H1 (cell line): ENCODE data around the gene ABCF2. TPM values are rescaled to one million over a fixed set of nuclear protein-coding genes. Genes with fewer than 3 reads are reported as not detected.

Experiments used
- CTCF ChIA-PET: fragments of 300-600 bp; sonication (Branson Sonifier 250); formaldehyde crosslinking; loops from one replicate; lab custom pipeline; 2021; ENCODE audit not compliant: partially characterized antibody; lab: Charles Lee
- POLR2A ChIA-PET: fragments of 300-600 bp; sonication (Branson Sonifier 250); formaldehyde crosslinking; loops from one replicate; lab custom pipeline; 2021; ENCODE audit warnings: inconsistent platforms; ENCODE audit not compliant: partially characterized antibody; lab: Charles Lee
- DNase-seq, 2 experiments: peaks; one replicate each; pipeline versions ENCODE4 v3.0.0 to v3.0.0-alpha.2; 2010 to 2022; ENCODE audit warnings: low spot score in 2 of 2, low read depth in 1 of 2, mixed read lengths in 1 of 2
- FAIRE-seq: peaks from 2 replicates; lab custom pipeline; 2011; peaks lifted over from hg19 to GRCh38; lab: Jason Lieb, UNC
- H2AFZ ChIP-seq: 2 replicates; pipeline ENCODE4 v1.8.1; 2012; ENCODE audit warnings: low read length, inconsistent platforms
- H2AK5ac ChIP-seq: 2 replicates; pipeline ENCODE4 v1.6.1; 2013; ENCODE audit warnings: low read depth, low read length
- H2BK120ac ChIP-seq: replicated peaks from 2 replicates; pipeline ENCODE3; 2013; ENCODE audit warnings: low read depth, low read length, inconsistent platforms
- H2BK12ac ChIP-seq: 2 replicates; pipeline ENCODE4 v1.6.1; 2013; ENCODE audit warnings: low read depth, low read length
- H2BK15ac ChIP-seq: 2 replicates; pipeline ENCODE4 v1.6.1; 2013; ENCODE audit warnings: low read length
- H2BK20ac ChIP-seq: 2 replicates; pipeline ENCODE4 v1.6.1; 2013; ENCODE audit warnings: low read length
- H2BK5ac ChIP-seq: 2 replicates; pipeline ENCODE4 v1.6.1; 2013; ENCODE audit warnings: low read depth, low read length
- H3K14ac ChIP-seq: 2 replicates; pipeline ENCODE4 v1.6.1; 2013; ENCODE audit warnings: inconsistent platforms; ENCODE audit not compliant: insufficient read length
- H3K18ac ChIP-seq: 2 replicates; pipeline ENCODE4 v1.6.1; 2013; ENCODE audit warnings: low read length; ENCODE audit errors: extremely low read depth
- H3K23ac ChIP-seq: 2 replicates; pipeline ENCODE4 v1.6.1; 2013; ENCODE audit warnings: inconsistent platforms; ENCODE audit not compliant: insufficient read length
- H3K23me2 ChIP-seq: 2 replicates; pipeline ENCODE4 v1.6.1; 2013; ENCODE audit warnings: low read depth, low read length
- H3K27ac ChIP-seq: 2 replicates; pipeline ENCODE4 v1.6.1; 2011; ENCODE audit warnings: low read depth, low read length, inconsistent platforms
- H3K27me3 ChIP-seq, 4 experiments: replicated peaks in 1 of 4; 1 replicate in 1 of 4; 2 replicates in 3 of 4; pipeline versions ENCODE4 v1.6.1 to v1.8.1; 2011 to 2013; ENCODE audit warnings: low read length in 3 of 4, mild to moderate bottlenecking in 3 of 4, inconsistent platforms in 2 of 4, mixed read lengths in 2 of 4, moderate library complexity in 1 of 4; ENCODE audit not compliant: control insufficient read depth in 3 of 4, insufficient read depth in 3 of 4; ENCODE audit errors: extremely low read depth in 1 of 4
- H3K36me3 ChIP-seq, 4 experiments: 2 replicates each; pipeline versions ENCODE4 v1.6.1 to v1.8.1; 2011 to 2013; ENCODE audit warnings: mild to moderate bottlenecking in 4 of 4, low read length in 3 of 4, moderate library complexity in 2 of 4, control low read depth in 1 of 4, inconsistent platforms in 1 of 4; ENCODE audit not compliant: insufficient read depth in 4 of 4, control insufficient read depth in 2 of 4
- H3K4ac ChIP-seq: replicated peaks from 2 replicates; pipeline ENCODE3; 2013; ENCODE audit warnings: low read length, low read depth, mixed read lengths, inconsistent platforms; ENCODE audit not compliant: insufficient read length
- H3K4me1 ChIP-seq, 4 experiments: replicated peaks in 1 of 4; 1 replicate in 1 of 4; 2 replicates in 3 of 4; pipeline versions ENCODE4 v1.6.1 to v1.8.1; 2011 to 2013; ENCODE audit warnings: low read length in 3 of 4, inconsistent platforms in 2 of 4, mixed read lengths in 1 of 4; ENCODE audit not compliant: insufficient read depth in 4 of 4, control insufficient read depth in 3 of 4
- H3K4me2 ChIP-seq, 2 experiments: 2 replicates each; pipeline versions ENCODE4 v1.6.1 to v1.8.1; 2011 to 2013; ENCODE audit warnings: low read depth in 2 of 2, low read length in 2 of 2, control low read depth in 1 of 2, inconsistent platforms in 1 of 2, mild to moderate bottlenecking in 1 of 2; ENCODE audit not compliant: insufficient read depth in 1 of 2
- H3K4me3 ChIP-seq, 4 experiments: fragments of 200-600, 300-600 bp in 1 of 4; sonication (generic), shearing (Covaris generic), sonication (Bioruptor Twin) in 1 of 4; 2 replicates each; pipeline versions ENCODE4 v1.5.1 to v1.8.1; 2011 to 2016; ENCODE audit warnings: low read length in 4 of 4, low read depth in 3 of 4, control low read depth in 2 of 4, inconsistent platforms in 2 of 4, mild to moderate bottlenecking in 2 of 4, mixed read lengths in 1 of 4, moderate library complexity in 1 of 4; ENCODE audit not compliant: insufficient read depth in 2 of 4; ENCODE audit errors: extremely low read depth in 1 of 4
- H3K56ac ChIP-seq: replicated peaks from 2 replicates; pipeline ENCODE3; 2013; ENCODE audit warnings: low read depth, mild to moderate bottlenecking, mixed read lengths, low read length, inconsistent platforms; ENCODE audit not compliant: insufficient read length
- H3K79me1 ChIP-seq: 2 replicates; pipeline ENCODE4 v1.6.1; 2013; ENCODE audit warnings: low read depth, low read length, control low read depth
- H3K79me2 ChIP-seq, 2 experiments: 2 replicates each; pipeline versions ENCODE4 v1.6.1 to v1.8.1; 2012 to 2013; ENCODE audit warnings: low read length in 2 of 2, mild to moderate bottlenecking in 2 of 2, inconsistent platforms in 1 of 2; ENCODE audit not compliant: insufficient read depth in 2 of 2, control insufficient read depth in 1 of 2
- H3K9ac ChIP-seq, 4 experiments: replicated peaks in 1 of 4; 1 replicate in 1 of 4; 2 replicates in 3 of 4; pipeline versions ENCODE4 v1.6.1 to v1.8.1; 2011 to 2013; ENCODE audit warnings: low read depth in 3 of 4, low read length in 3 of 4, control low read depth in 2 of 4, mild to moderate bottlenecking in 2 of 4, moderate library complexity in 2 of 4, inconsistent platforms in 1 of 4; ENCODE audit errors: extremely low read depth in 1 of 4
- H3K9me3 ChIP-seq, 2 experiments: 2 replicates each; pipeline versions ENCODE4 v1.6.1 to v1.8.1; 2012 to 2013; ENCODE audit warnings: mild to moderate bottlenecking in 2 of 2, moderate library complexity in 2 of 2, control low read depth in 1 of 2, inconsistent platforms in 1 of 2, low read depth in 1 of 2, low read length in 1 of 2, mixed read lengths in 1 of 2; ENCODE audit not compliant: insufficient read depth in 2 of 2
- H4K20me1 ChIP-seq, 2 experiments: replicated peaks in 1 of 2; 2 replicates each; pipeline versions ENCODE3 to v1.8.1; 2011 to 2013; ENCODE audit warnings: inconsistent platforms in 2 of 2, low read length in 2 of 2, mild to moderate bottlenecking in 1 of 2; ENCODE audit not compliant: insufficient read depth in 2 of 2, control insufficient read depth in 1 of 2
- H4K5ac ChIP-seq: 2 replicates; pipeline ENCODE4 v1.6.1; 2013; ENCODE audit warnings: low read length, low read depth, mixed read lengths, inconsistent platforms; ENCODE audit not compliant: insufficient read length
- H4K8ac ChIP-seq: 2 replicates; pipeline ENCODE4 v1.8.0; 2013; ENCODE audit warnings: mild to moderate bottlenecking, moderate library complexity, low read length, inconsistent platforms; ENCODE audit not compliant: insufficient read depth; ENCODE audit errors: extremely low read depth
- H4K91ac ChIP-seq: replicated peaks from 2 replicates; pipeline ENCODE3; 2013; ENCODE audit warnings: low read length, mixed read lengths, inconsistent platforms; ENCODE audit not compliant: insufficient read length
- CHD1 ChIP-seq: IDR thresholded peaks from 2 replicates; pipeline ENCODE4 v1.6.1; 2012; ENCODE audit warnings: low read depth, low read length, improper control_type of control experiment
- FOSL1 ChIP-seq: IDR thresholded peaks from 2 replicates; pipeline ENCODE4 v1.6.1; 2011; ENCODE audit warnings: mild to moderate bottlenecking, low read depth, low read length, moderate library complexity; ENCODE audit not compliant: insufficient read depth
- KDM4A ChIP-seq: IDR thresholded peaks from one replicate; pipeline ENCODE4 v1.7.1; 2012; ENCODE audit warnings: low read depth, mild to moderate bottlenecking, moderate library complexity, low read length, inconsistent platforms; ENCODE audit not compliant: severe bottlenecking
- NANOG ChIP-seq: IDR thresholded peaks from 2 replicates; pipeline ENCODE4 v1.6.1; 2011; ENCODE audit warnings: low read length, low read depth, mild to moderate bottlenecking, inconsistent platforms; ENCODE audit not compliant: insufficient read depth, poor library complexity, severe bottlenecking
- SIX5 ChIP-seq: IDR thresholded peaks from 2 replicates; pipeline ENCODE4 v1.6.1; 2011; ENCODE audit warnings: mild to moderate bottlenecking, low read depth, low read length
- WGBS, 2 experiments: shearing (Covaris generic) in 1 of 2; methylation state at CpG; one replicate each; pipeline versions ENCODE4 v1.1.6 to v1.1.7; 2013 to 2015; ENCODE audit warnings: low lambda C conversion rate in 2 of 2, mixed read lengths in 2 of 2, inconsistent platforms in 1 of 2, low coverage in 1 of 2, missing lambda C conversion rate in 1 of 2; ENCODE audit not compliant: insufficient replicate concordance in 2 of 2, insufficient coverage in 1 of 2, insufficient read length in 1 of 2; ENCODE audit errors: extremely low coverage in 1 of 2, missing lambda C conversion rate in 1 of 2; 5-methylcytosine and 5-hydroxymethylcytosine counted together
- polyA plus RNA-seq, 7 experiments: library from polyadenylated mRNA; depleted of rRNA in 3 of 7; stranded (reverse) in 5 of 7; unstranded in 2 of 7; fragments of >200 nt in 5 of 7; fragments of 200-250 nt in 2 of 7; gene quantifications; 1 replicate in 5 of 7; 2 replicates in 1 of 7; 4 replicates in 1 of 7; pipeline versions ENCODE4 v1.2.1 to v1.2.3, GENCODE V29; 2011 to 2013; ENCODE audit warnings: missing spikeins in 2 of 7, mixed read lengths in 2 of 7
- total RNA-seq: library from RNA; stranded (reverse); fragmentation: NEBNext Ultra II Directional; extraction: Animal tissue kit (Norgen Biotek cat#: 25700); gene quantifications from 2 replicates; pipeline ENCODE4 v1.2.1, GENCODE V29; 2021
- TF ChIP-seq, protein P1 (sequence below): IDR thresholded peaks from 2 replicates; pipeline ENCODE4 v1.6.1; 2012; ENCODE audit warnings: low read length, inconsistent platforms
- TF ChIP-seq, protein P2 (sequence below), 3 experiments: IDR thresholded peaks; 1 replicate in 2 of 3; 2 replicates in 1 of 3; pipeline versions ENCODE4 v1.5.1 to v1.6.1; 2011; ENCODE audit warnings: low read length in 3 of 3, mild to moderate bottlenecking in 3 of 3, inconsistent platforms in 2 of 3, low read depth in 1 of 3, moderate library complexity in 1 of 3; ENCODE audit not compliant: insufficient read depth in 1 of 3; ENCODE audit errors: control extremely low read depth in 1 of 3

The ABCF2 gene
- total and polyA plus RNA-seq, 2 of the 8 experiments (the other 6 are each of a cell fraction or from before 2014, with no cell fraction given): 28.0 to 55.0 TPM

- Histone ChIP-seq H2BK15ac (no peak overlapping the region), H4K20me1 (peaks cover 2% of the 10 kb centered on the region in 2 experiments), H2AFZ (no peak overlapping the region), H3K79me2 (no peaks in the 10 kb centered on the region), H3K18ac (0 out of 2 replicates have a peak overlapping the region, but pooled peaks have one; percentile 6), H3K4ac (no peak overlapping the region), H3K23ac (no peak overlapping the region), H3K56ac (no peak overlapping the region), H2BK20ac (no peak overlapping the region), H2AK5ac (no peak overlapping the region), H3K36me3 (no peaks in the 10 kb centered on the region; a peak in 1 of 8 replicates), H3K79me1 (no peaks in the 10 kb centered on the region), H2BK12ac (no peak overlapping the region), H3K9me3 (no peaks in the 10 kb centered on the region; a peak in 1 of 4 replicates), H4K5ac (no peak overlapping the region), H2BK5ac (no peak overlapping the region), H3K4me3 (peak overlapping the region; percentile 35 to 69 (median 42)), H3K27me3 (peaks cover 43 to 80% (median 62%) of the 10 kb centered on the region in 4 experiments), H4K8ac (no peak overlapping the region), H3K4me1 (peaks cover 0 to 3% (median under 1%) of the 10 kb centered on the region in 4 experiments; a peak in 2 of 7 replicates), H3K14ac (no peak overlapping the region), H3K27ac (no peak overlapping the region), H4K91ac (no peak overlapping the region), H3K23me2 (peaks cover 4% of the 10 kb centered on the region; the same call in 1 of the 2 replicates), H3K4me2 (peak overlapping the region; percentile 63 to 84), H2BK120ac (no peak overlapping the region), H3K9ac (no peak overlapping the region)
- POLR2A ChIA-PET: no interaction called here
- DNase-seq (peak in 1 of 2 experiments; percentile 90), FAIRE-seq (no peak)
- WGBS, 2 experiments: 3 to 93% methylated on average over 3 to 51 of the region's 52 CpGs
- CTCF ChIA-PET: interaction anchor here (0.6 to 8.3 kb wide), 14 partner anchors 11 to 1324 kb away, joined by 3 to 75 read pairs (median 5); no protein-coding TSS in a partner anchor
- TF ChIP-seq NANOG (no peak), KDM4A (peak; percentile 96), CHD1 (no peak), SIX5 (no peak), FOSL1 (no peak)
- TF ChIP-seq, protein P1, sequence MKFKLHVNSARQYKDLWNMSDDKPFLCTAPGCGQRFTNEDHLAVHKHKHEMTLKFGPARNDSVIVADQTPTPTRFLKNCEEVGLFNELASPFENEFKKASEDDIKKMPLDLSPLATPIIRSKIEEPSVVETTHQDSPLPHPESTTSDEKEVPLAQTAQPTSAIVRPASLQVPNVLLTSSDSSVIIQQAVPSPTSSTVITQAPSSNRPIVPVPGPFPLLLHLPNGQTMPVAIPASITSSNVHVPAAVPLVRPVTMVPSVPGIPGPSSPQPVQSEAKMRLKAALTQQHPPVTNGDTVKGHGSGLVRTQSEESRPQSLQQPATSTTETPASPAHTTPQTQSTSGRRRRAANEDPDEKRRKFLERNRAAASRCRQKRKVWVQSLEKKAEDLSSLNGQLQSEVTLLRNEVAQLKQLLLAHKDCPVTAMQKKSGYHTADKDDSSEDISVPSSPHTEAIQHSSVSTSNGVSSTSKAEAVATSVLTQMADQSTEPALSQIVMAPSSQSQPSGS: no peak
- TF ChIP-seq, protein P2, sequence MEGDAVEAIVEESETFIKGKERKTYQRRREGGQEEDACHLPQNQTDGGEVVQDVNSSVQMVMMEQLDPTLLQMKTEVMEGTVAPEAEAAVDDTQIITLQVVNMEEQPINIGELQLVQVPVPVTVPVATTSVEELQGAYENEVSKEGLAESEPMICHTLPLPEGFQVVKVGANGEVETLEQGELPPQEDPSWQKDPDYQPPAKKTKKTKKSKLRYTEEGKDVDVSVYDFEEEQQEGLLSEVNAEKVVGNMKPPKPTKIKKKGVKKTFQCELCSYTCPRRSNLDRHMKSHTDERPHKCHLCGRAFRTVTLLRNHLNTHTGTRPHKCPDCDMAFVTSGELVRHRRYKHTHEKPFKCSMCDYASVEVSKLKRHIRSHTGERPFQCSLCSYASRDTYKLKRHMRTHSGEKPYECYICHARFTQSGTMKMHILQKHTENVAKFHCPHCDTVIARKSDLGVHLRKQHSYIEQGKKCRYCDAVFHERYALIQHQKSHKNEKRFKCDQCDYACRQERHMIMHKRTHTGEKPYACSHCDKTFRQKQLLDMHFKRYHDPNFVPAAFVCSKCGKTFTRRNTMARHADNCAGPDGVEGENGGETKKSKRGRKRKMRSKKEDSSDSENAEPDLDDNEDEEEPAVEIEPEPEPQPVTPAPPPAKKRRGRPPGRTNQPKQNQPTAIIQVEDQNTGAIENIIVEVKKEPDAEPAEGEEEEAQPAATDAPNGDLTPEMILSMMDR (IDR thresholded peaks at IDR 0.05; ENCODE audit: control extremely low read depth in 1 of 3, insufficient read depth in 1 of 3, low read depth in 1 of 3, low read length in 3 of 3): peak in 2 of 3 experiments; percentile 77 to 79; a peak in 3 of 4 replicates
Observed at GRCh38 chr7:151168003-151168786, 58.8 kb downstream of the ABCF2 start.
